PFSK-1 (cell line): ENCODE data around the gene SPTSSB.

Source experiments
- FOXP2 ChIP-seq: optimal IDR thresholded peaks from 2 replicates; pipeline ENCODE3; 2011; ENCODE audit warnings: borderline replicate concordance, control low read depth, inconsistent platforms; ENCODE audit not compliant: insufficient read depth; ENCODE audit errors: extremely low read length, extremely low read depth
- POLR2AphosphoS5 ChIP-seq: IDR thresholded peaks from 2 replicates; pipeline ENCODE4 v1.6.1; 2012; ENCODE audit warnings: low read depth, mild to moderate bottlenecking, control low read depth, low read length, moderate library complexity
- REST ChIP-seq, 2 experiments: IDR thresholded peaks; 2 replicates each; pipeline versions ENCODE4 v1.6.1 to v1.8.0; 2011 to 2012; ENCODE audit warnings: low read depth in 2 of 2, low read length in 2 of 2, control low read depth in 1 of 2, inconsistent platforms in 1 of 2, mild to moderate bottlenecking in 1 of 2, moderate library complexity in 1 of 2; ENCODE audit not compliant: insufficient read depth in 1 of 2
- SIN3A ChIP-seq: IDR thresholded peaks from 2 replicates; pipeline ENCODE4 v1.6.1; 2012; ENCODE audit warnings: mild to moderate bottlenecking, low read length, moderate library complexity, borderline replicate concordance; ENCODE audit not compliant: insufficient read depth
- TAF1 ChIP-seq: IDR thresholded peaks from 2 replicates; pipeline ENCODE4 v1.6.1; 2012; ENCODE audit warnings: low read length, control low read depth, borderline replicate concordance; ENCODE audit not compliant: insufficient read depth

SPTSSB gene

DNA sequence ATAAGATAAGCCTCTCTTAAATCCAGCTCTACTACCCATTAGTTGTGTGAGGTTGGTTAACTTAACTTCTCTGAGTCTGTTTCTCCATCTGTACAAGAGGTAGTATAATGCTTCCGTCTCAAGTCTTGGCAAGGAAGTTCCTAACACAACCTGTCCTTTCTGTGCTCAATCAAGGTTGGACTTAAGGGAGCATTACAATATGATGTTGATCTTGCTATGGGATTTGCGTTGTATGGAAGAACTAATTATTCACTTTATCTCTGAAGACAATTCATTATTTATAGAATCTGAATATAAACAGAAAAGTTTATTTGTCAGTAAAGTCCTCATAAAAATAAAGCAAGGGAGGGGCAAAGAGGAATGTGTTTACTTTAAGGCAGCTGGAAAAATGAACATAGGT is 18.9 kb upstream of the SPTSSB start:
- TF ChIP-seq FOXP2 (no peak), POLR2AphosphoS5 (no peak), REST (IDR thresholded peaks at IDR 0.05; ENCODE audit: insufficient read depth in 1 of 2, low read depth in 2 of 2, low read length in 2 of 2) (no peak), SIN3A (no peak), TAF1 (no peak)

DNA sequence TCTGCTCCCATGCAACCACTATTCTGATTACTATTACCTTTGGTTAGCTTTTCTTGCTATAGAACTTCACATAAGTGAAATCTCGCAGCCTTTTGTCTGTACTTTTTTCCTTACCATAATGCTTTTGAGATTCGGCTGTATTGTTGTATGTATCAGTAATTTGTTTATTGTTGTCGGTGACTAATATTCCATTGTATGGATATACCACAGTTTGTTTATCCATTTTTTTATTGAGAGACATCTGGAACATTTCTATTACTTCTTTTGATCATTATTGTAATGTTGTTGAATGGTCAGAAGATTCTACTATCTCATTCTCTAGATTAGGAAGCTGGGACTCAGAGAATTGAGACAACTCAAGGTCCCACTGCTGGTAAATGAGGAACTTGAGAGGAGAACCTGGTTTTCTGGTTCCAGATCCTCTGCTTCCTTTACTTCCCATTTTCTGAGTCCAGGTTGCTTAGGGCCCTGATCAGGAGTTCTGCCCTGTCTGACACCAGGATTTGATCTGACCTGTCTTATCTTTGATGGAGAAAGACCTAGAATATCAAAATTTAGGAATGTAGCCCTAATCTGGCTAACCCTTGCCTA is 18.2 kb upstream of the SPTSSB start:
- no peak for TF ChIP-seq FOXP2
- no peak for TF ChIP-seq REST (IDR thresholded peaks at IDR 0.05; ENCODE audit: insufficient read depth in 1 of 2, low read depth in 2 of 2, low read length in 2 of 2)
- no peak for TF ChIP-seq SIN3A
- no peak for TF ChIP-seq POLR2AphosphoS5
- TF ChIP-seq TAF1: no peak

GRCh38 chr3:161388855-161389254 is 17.5 kb upstream of the SPTSSB start:
- TF ChIP-seq TAF1: no peak
- TF ChIP-seq FOXP2: no peak
- no peak for TF ChIP-seq POLR2AphosphoS5
- no peak for TF ChIP-seq REST (IDR thresholded peaks at IDR 0.05; ENCODE audit: insufficient read depth in 1 of 2, low read depth in 2 of 2, low read length in 2 of 2)
- TF ChIP-seq SIN3A: no peak

DNA sequence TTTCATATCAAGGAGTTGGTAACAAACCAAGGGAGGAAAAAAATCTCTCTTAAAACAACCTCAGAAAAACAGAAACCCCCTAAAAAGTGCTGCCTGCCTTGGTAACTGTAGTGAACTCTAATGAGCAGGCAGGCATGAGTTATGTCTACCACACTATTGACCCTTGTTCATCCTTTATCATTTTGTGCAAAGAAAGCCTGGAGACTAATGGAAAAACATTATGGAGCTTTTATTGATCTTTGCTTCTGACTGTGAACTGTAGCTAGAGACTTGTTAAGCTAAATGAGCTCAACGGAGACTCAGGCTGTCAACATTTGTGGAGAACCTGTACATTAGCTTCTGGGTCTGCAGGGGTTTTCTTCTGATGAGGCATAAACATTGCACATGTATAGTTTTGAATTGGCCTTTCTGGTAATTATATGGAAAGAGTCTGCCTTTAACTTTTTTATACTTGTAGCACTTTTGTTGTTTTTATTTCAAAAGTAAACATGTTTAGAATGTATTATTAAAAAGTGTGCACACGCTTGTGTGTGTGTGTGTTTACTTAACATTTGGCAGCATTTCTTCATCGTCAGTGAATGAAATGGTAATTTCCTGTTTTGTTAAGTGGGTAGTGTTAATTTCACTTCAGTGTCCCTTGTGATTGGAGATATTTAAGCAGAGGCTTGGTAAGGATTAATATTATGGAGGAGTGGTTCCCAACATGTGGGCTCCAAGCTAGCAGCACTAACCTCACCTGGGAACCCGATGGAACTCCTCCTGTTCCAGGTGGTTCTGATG is 15.9 kb upstream of the SPTSSB start:
- TF ChIP-seq SIN3A (no peak), FOXP2 (no peak)

GRCh38 chr3:161372321-161373260 is 1.3 kb upstream of the SPTSSB start:
- TF ChIP-seq REST (IDR thresholded peaks at IDR 0.05; ENCODE audit: insufficient read depth in 1 of 2, low read depth in 2 of 2, low read length in 2 of 2): no peak
- no peak for TF ChIP-seq POLR2AphosphoS5
- TF ChIP-seq SIN3A: no peak
- no peak for TF ChIP-seq FOXP2
- TF ChIP-seq TAF1: no peak
